HG03342 (cell line): ENCODE data around the gene PEX7.
"Not testable (repeated sequence)": the region's sequence is repeated elsewhere in the genome, so short reads cannot be mapped to it uniquely, and the experiment has no call there.

Experiments
- ATAC-seq: cut with Tn5 transposase; IDR thresholded peaks from one replicate; pipeline ENCODE4 v1.9.1; 2021; ENCODE audit warnings: mild to moderate bottlenecking, moderate library complexity; ENCODE audit not compliant: unreplicated experiment

The PEX7 gene

DNA sequence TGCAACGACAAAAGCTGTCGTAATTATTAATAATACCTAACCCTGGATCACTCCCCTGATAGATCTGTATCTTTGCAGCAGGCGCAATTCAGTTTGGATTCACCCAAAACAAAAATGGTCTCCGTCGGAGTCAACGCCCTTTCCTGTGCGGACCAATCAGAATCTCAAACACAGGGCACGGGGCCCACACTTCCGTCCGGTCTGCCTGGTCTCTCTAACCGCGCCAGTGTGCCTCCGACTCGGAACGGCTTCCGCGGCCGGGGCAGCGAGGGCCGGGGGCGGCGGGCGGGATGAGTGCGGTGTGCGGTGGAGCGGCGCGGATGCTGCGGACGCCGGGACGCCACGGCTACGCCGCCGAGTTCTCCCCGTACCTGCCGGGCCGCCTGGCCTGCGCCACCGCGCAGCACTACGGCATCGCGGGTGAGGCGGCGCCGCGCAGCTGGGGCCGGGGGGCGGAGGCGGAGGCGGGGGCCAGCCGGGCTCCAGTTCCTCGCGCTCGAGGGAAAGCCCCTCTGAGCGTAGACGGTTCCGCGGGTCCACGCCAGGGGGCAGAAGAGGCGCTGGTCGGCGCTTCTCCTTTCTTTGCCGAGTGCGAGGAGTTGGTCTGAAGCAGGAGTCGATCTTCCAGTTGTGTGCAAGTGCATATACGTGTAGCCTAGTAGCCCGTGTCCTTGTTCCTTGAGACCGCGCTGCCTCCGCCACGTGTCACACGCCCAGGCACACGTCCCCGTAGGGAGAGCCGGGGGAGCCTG is at the start of gene PEX7:
Gene PEX7 (plus strand): TSS at position 217 of the 752 bp plus-strand sequence. CDS start 74 bp downstream, at position 291.
- ATAC-seq = peak; percentile 96

DNA sequence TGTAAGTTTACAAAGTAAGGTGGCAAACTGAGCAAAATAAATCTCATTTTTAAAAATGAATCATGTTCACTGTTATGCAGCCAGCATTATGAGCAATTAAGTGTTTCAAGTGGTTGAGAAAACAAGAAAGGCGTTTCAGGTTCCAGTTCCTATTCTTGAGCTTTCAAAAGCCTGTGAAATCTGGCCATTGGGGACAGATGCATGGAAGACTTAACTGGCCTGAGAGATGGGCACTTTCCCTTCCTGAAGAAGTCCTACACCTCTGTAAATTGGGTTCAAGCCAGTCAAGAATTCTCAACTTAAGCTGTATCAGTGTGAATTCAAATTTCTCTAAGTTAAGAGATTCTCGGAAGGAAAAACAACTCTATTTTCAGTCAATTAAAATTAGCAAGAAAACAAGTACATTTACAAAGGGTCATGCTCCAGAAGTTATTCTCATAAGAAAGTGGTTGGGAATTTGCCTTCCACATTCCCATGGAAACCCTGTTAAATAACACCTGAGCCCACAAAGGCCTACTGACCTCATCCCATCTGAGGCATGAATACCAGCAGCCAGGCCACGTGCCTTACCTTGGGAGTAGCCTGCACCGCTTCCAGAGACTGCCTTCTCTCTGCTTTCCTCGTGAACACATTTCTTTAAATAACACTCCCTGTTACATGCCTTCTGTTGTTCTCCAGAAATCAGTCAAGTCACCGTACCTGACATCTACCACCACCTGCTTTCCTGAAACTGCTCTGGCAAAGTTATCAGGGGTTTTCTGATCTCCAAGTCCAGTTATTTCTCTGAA is 49.5 kb upstream of the PEX7 start:
- peak; percentile 67 for ATAC-seq

DNA sequence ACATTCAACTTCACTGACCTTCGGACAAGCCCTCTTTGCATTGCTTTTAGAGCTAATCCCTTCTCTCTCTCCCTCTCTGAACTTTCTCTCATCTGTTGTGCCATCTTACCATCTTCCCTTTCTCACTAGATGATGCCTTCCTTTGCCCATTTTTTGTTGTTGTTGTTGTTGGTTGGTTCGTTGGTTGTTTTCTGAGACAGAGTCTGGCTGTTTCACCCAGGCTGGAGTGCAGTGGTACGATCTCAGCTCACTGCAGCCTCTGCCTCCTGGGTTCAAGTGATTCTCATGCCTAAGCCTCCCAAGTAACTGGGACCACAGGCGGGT is 49.0 kb upstream of the PEX7 start:
- ATAC-seq = no peak

DNA sequence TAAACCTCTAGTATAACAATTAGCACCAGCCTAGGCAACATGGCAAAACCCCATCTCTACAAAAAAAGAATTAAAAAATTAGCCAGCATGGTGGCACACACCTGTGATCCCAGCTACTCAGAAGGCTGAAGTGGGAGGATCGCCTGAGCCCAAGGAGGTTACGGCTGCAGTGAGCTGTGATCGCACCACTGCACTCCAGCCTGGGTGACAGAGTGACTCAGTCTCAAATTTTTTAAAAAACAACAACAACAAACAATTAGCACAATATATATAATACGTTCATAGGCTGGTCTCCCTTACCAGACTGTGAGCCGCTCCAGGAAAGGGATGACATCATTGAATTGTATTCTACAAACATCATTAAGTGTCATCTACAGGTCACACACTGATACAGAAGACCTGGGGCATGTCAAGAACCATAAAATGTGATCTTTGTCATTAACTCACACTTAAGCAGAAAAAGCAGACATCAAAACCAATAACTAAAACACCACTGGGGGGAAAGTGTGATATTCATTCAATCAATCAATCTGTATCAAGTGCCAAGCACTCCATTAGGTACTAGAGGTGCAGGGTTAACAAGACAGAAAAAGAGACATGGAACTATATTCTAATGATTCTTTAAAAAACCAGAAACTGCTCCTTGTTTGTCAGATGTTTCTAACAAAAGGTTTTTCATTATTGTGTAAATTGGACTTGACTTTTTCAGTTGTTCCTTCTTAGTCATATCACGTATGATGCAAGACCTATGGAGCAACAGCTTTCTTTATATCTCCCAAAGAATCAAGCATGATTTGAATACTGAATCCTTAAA is 48.0 kb upstream of the PEX7 start:
- ATAC-seq = no peak

GRCh38 chr6:136775081-136775480 is 47.3 kb upstream of the PEX7 start:
- no peak for ATAC-seq

GRCh38 chr6:136775548-136775947 is 46.8 kb upstream of the PEX7 start:
- no peak for ATAC-seq

GRCh38 chr6:136777651-136778050 is 44.7 kb upstream of the PEX7 start:
- no peak for ATAC-seq

GRCh38 chr6:136779682-136780081 is 42.7 kb upstream of the PEX7 start:
- ATAC-seq = no peak

DNA sequence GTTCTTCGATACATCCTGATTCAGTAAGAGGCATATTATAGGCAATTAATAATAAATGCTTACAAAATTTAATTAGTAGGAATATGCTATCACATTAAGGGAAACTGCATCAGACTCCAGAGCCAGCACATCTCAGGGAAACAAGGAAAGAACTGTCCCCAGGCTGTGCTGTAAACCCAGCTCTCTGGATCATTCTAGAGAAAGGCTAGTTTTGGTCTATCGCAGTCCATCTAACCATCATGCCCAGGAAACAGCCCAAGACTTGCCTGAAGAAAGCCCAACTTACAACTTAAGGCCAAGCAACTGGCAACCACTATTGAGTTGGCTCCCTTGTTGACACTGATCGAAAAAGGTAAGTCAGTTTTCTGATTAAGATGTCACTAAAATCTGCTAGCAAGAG is 41.4 kb upstream of the PEX7 start:
- no peak for ATAC-seq

- no peak for ATAC-seq
These were observed 40.2 kb upstream of the PEX7 start for GRCh38 chr6:136782021-136782770.

DNA sequence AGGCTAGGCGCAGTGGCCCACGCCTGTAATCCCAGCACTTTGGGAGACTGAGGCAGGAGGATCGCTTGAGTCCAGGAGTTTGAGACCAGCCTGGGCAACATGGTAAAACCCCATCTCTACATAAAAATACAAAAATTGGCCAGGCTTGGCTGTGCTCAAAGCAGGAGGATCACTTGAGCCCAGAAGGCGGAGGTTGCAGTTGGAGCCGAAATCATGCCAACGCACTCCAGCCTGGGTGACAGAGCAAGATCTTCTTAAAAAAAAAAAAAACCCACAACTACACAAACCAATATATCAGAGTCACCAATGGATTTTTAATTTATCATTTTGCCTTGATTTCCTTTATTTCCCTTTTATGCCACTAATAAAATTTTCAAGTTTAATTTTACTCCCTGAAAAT is 39.4 kb upstream of the PEX7 start:
- no peak for ATAC-seq

GRCh38 chr6:136783495-136784270 is 38.7 kb upstream of the PEX7 start:
- peak; percentile 87 for ATAC-seq

GRCh38 chr6:136784271-136784664 is 38.1 kb upstream of the PEX7 start:
- no peak for ATAC-seq

GRCh38 chr6:136784910-136785746 is 37.3 kb upstream of the PEX7 start:
- ATAC-seq = no peak

DNA sequence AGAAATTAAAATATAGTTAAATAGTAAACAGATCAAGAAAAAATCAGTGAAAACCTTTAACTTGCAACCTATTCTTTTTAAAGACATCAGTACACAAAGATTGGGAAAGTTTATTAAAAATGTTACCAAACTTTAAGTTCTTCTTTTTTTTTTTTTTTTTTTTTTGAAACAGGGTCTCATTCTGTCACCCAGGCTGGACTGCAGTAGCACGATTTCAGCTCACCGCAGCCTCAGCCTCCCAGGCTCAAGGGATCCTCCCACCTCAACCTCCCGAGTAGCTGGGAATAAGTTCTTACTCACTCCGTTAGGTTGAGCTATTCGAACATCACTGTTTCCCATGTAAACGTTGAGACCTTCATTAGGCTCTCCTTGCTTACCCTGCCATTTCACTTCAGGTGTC is 35.7 kb upstream of the PEX7 start:
- no peak for ATAC-seq

DNA sequence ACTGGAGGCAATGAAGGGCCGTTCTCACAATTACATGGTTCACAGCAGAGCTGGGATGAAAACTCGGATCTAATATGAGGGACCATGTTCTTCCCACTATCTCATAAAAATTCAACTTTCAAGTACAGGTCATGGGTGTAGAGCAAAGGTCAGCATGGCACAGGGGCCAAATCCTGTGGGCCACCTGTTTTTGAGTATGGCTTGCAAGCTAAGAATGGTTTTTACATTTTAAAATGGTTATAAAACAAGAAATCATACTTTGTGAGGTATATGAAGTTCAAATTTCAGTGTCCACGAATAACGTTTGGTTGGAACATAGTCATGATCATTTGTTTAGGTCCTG is 34.7 kb upstream of the PEX7 start:
- no peak for ATAC-seq

DNA sequence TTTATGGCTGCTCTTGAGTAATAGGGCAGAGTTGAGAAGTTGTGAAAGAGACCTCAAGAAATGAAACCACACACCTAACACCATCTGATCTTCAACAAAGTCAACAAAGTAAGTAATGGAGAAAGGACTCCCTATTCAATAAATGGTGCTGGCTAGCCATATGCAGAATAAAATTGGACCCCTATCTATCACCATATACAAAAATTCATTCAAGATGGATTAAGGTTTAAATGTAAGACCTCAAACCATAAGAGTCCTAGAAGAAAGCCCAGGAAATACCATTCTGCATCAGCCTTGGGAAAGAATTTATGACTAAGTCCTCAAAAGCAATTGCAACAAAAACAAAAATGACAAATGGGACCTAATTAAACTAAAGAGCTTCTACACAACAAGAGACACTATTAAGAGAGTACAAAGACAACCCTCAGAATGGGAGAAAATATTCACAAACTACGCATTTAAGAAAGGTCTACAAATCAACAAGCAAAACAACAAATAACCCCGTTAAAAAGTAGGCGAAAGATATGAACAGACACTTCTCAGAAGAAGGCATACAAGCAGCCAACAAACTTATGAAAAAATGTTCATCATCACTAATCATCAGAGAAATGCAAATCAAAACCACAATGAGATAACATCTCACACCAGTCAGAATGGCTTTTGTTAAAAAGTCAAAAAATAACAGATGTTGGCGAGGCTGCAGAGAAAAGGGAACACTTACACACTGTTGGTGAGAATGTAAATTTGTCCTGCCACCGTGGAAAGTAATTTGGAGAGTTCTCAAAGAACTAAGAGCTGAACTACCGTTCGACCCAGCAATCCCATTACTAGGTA is 34.1 kb upstream of the PEX7 start:
- ATAC-seq = no peak

- ATAC-seq = not testable (repeated sequence)
These were observed 33.0 kb upstream of the PEX7 start for GRCh38 chr6:136789440-136789839.
